Neural progenitor cell (in vitro differentiated cells): Measurements from ENCODE around the gene FOXF2. TPM values are rescaled to one million over a fixed set of nuclear protein-coding genes. Genes with fewer than 3 reads are reported as not detected.
A peak's percentile ranks its signal among the peaks of the same experiment; 100 is the strongest.

Source experiments
- DNase-seq: peaks from one replicate; pipeline ENCODE4 v3.0.0-alpha.2; 2016; ENCODE audit warnings: low spot score
- H2AFZ ChIP-seq: fragments of 200-600 bp; sonication (generic); replicated peaks from 2 replicates; pipeline ENCODE4 v1.6.1; 2016; ENCODE audit warnings: antibody characterized with exemption
- H3F3A ChIP-seq: fragments of 200-600 bp; sonication (generic); 2 replicates; pipeline ENCODE4 v1.6.1; 2016; ENCODE audit warnings: antibody characterized with exemption, low read depth
- H3K27ac ChIP-seq: fragments of 200-600 bp; sonication (generic); 2 replicates; pipeline ENCODE4 v1.5.1; 2016; ENCODE audit warnings: mild to moderate bottlenecking
- H3K27me3 ChIP-seq: fragments of 200-600 bp; sonication (generic); 2 replicates; pipeline ENCODE4 v1.6.1; 2016; ENCODE audit warnings: mild to moderate bottlenecking, moderate library complexity
- H3K36me3 ChIP-seq: fragments of 200-600 bp; sonication (generic); 2 replicates; pipeline ENCODE4 v1.5.1; 2016
- H3K4me1 ChIP-seq: fragments of 200-600 bp; sonication (generic); 2 replicates; pipeline ENCODE4 v1.6.1; 2016; ENCODE audit warnings: mixed run types
- H3K4me2 ChIP-seq: fragments of 200-600 bp; sonication (generic); 2 replicates; pipeline ENCODE4 v1.6.1; 2016
- H3K4me3 ChIP-seq: fragments of 200-600 bp; sonication (generic); 2 replicates; pipeline ENCODE4 v1.5.1; 2016
- H3K79me2 ChIP-seq: fragments of 200-600 bp; sonication (generic); 2 replicates; pipeline ENCODE4 v1.6.1; 2016; ENCODE audit warnings: low read depth
- H3K9ac ChIP-seq: fragments of 200-600 bp; sonication (generic); 2 replicates; pipeline ENCODE4 v1.6.1; 2016
- H3K9me3 ChIP-seq: fragments of 200-600 bp; sonication (generic); 2 replicates; pipeline ENCODE4 v1.5.1; 2016; ENCODE audit warnings: low read depth
- H4K20me1 ChIP-seq: fragments of 200-600 bp; sonication (generic); 2 replicates; pipeline ENCODE4 v1.6.1; 2016; ENCODE audit warnings: low read depth
- H3K27ac Mint-ChIP-seq: 3 replicates; pipeline ENCODE4 v1.8.0; 2021; ENCODE audit warnings: mixed read lengths
- H3K27me3 Mint-ChIP-seq: 2 replicates; pipeline ENCODE4 v1.8.0; 2022; ENCODE audit warnings: low read depth, mild to moderate bottlenecking, inconsistent platforms, moderate library complexity, mixed read lengths; ENCODE audit not compliant: insufficient read depth
- H3K36me3 Mint-ChIP-seq: 3 replicates; pipeline ENCODE4 v1.8.0; 2021; ENCODE audit warnings: mixed read lengths
- H3K4me1 Mint-ChIP-seq: 3 replicates; pipeline ENCODE4 v1.8.0; 2021; ENCODE audit warnings: mixed read lengths
- H3K4me3 Mint-ChIP-seq: 3 replicates; pipeline ENCODE4 v1.8.0; 2021; ENCODE audit warnings: mild to moderate bottlenecking, moderate library complexity, mixed read lengths
- H3K9me3 Mint-ChIP-seq: 3 replicates; pipeline ENCODE4 v1.8.0; 2020; ENCODE audit warnings: mixed read lengths
- CTCF ChIP-seq: fragments of 200-600 bp; sonication (generic); IDR thresholded peaks from 2 replicates; pipeline ENCODE4 v1.5.1; 2017; ENCODE audit warnings: antibody characterized with exemption, mild to moderate bottlenecking
- EZH2 ChIP-seq: fragments of 200-600 bp; sonication (generic); IDR thresholded peaks from 2 replicates; pipeline ENCODE4 v1.6.1; 2017; ENCODE audit warnings: antibody characterized with exemption, mild to moderate bottlenecking, moderate library complexity
- EZH2phosphoT487 ChIP-seq: fragments of 200-600 bp; sonication (generic); IDR thresholded peaks from 2 replicates; pipeline ENCODE4 v1.6.1; 2017; ENCODE audit warnings: antibody characterized with exemption
- total RNA-seq: library from RNA; depleted of rRNA; stranded (reverse); fragments of >200 nt; gene quantifications from 2 replicates; pipeline ENCODE4 v1.2.3, GENCODE V29; 2015; ENCODE audit warnings: low replicate concordance

FOXF2 gene
- total RNA-seq, 1 donor from 2014 or later, result not detected

- no peak overlapping the region for H3K9ac ChIP-seq
- no peaks in the 10 kb centered on the region for H3K9me3 ChIP-seq
- H3K27ac Mint-ChIP-seq, result no peak overlapping the region
- no peak overlapping the region for H3K27ac ChIP-seq
- DNase-seq, result peak; percentile 54
- H3K27me3 ChIP-seq, result peaks cover 100% of the 10 kb centered on the region
- peaks cover 9% of the 10 kb centered on the region for H3F3A ChIP-seq
- no peaks in the 10 kb centered on the region for H3K9me3 Mint-ChIP-seq
- H3K4me2 ChIP-seq, result peak overlapping the region; percentile 55
- H3K4me3 ChIP-seq, result peak overlapping the region; percentile 17
- no peaks in the 10 kb centered on the region for H3K79me2 ChIP-seq
- H3K4me1 Mint-ChIP-seq, result peaks cover 17% of the 10 kb centered on the region
- peaks cover 98% of the 10 kb centered on the region for H4K20me1 ChIP-seq
- H3K4me1 ChIP-seq, result peaks cover 33% of the 10 kb centered on the region
- no peaks in the 10 kb centered on the region for H3K36me3 Mint-ChIP-seq
- peak; percentile 85 for TF ChIP-seq EZH2
- peak; percentile 90 for TF ChIP-seq EZH2phosphoT487
- no peak for TF ChIP-seq CTCF
- H3K27me3 Mint-ChIP-seq, result peaks cover 82% of the 10 kb centered on the region
- H3K4me3 Mint-ChIP-seq, result peak overlapping the region; percentile 73
- H2AFZ ChIP-seq, result no peak overlapping the region
- no peaks in the 10 kb centered on the region for H3K36me3 ChIP-seq
Measured at GRCh38 chr6:1382883-1383728, 6.3 kb upstream of the FOXF2 start.

GRCh38 chr6:1383729-1384548 is 5.4 kb upstream of the FOXF2 start:
- H3K9ac ChIP-seq, result no peak overlapping the region
- peaks cover 23% of the 10 kb centered on the region for H3K4me1 Mint-ChIP-seq
- H3K9me3 ChIP-seq, result no peaks in the 10 kb centered on the region
- H3K27ac Mint-ChIP-seq, result no peak overlapping the region
- H3K79me2 ChIP-seq, result no peaks in the 10 kb centered on the region
- no peaks in the 10 kb centered on the region for H3K9me3 Mint-ChIP-seq
- no peak overlapping the region for H2AFZ ChIP-seq
- H3K27me3 Mint-ChIP-seq, result peaks cover 85% of the 10 kb centered on the region
- peak; percentile 82 for TF ChIP-seq EZH2phosphoT487
- no peak for TF ChIP-seq CTCF
- TF ChIP-seq EZH2, result peak; percentile 56
- peaks cover 100% of the 10 kb centered on the region for H3K27me3 ChIP-seq
- H3K36me3 Mint-ChIP-seq, result no peaks in the 10 kb centered on the region
- no peak overlapping the region for H3K27ac ChIP-seq
- H3K4me3 Mint-ChIP-seq, result peak overlapping the region; percentile 55
- peak; percentile 55 for DNase-seq
- peak overlapping the region; percentile 55 for H3K4me2 ChIP-seq
- H3K4me1 ChIP-seq, result peaks cover 30% of the 10 kb centered on the region
- H3F3A ChIP-seq, result peaks cover 18% of the 10 kb centered on the region
- no peaks in the 10 kb centered on the region for H3K36me3 ChIP-seq
- H3K4me3 ChIP-seq, result peak overlapping the region; percentile 17
- peaks cover 98% of the 10 kb centered on the region for H4K20me1 ChIP-seq

GRCh38 chr6:1384549-1385128 is 4.7 kb upstream of the FOXF2 start:
- Mint-ChIP-seq H3K4me3 (no peak overlapping the region), H3K9me3 (no peaks in the 10 kb centered on the region), H3K36me3 (no peaks in the 10 kb centered on the region), H3K4me1 (peaks cover 21% of the 10 kb centered on the region), H3K27ac (no peak overlapping the region), H3K27me3 (peaks cover 80% of the 10 kb centered on the region)
- Histone ChIP-seq H3K36me3 (no peaks in the 10 kb centered on the region), H3K4me3 (no peak overlapping the region), H3K79me2 (no peaks in the 10 kb centered on the region), H3K27me3 (peaks cover 100% of the 10 kb centered on the region), H4K20me1 (peaks cover 94% of the 10 kb centered on the region), H2AFZ (no peak overlapping the region), H3F3A (peaks cover 19% of the 10 kb centered on the region), H3K9ac (no peak overlapping the region), H3K27ac (no peak overlapping the region), H3K9me3 (no peaks in the 10 kb centered on the region), H3K4me2 (no peak overlapping the region), H3K4me1 (peaks cover 33% of the 10 kb centered on the region)
- DNase-seq, result peak; percentile 35
- TF ChIP-seq CTCF (no peak), EZH2phosphoT487 (peak; percentile 79), EZH2 (peak; percentile 94)
